ENCODE data around the gene KRT86. TPM values are rescaled to one million over a fixed set of nuclear protein-coding genes. Genes with fewer than 3 reads are reported as not detected.

The KRT86 gene
- polyA plus RNA-seq, 1 donor: 0.97 TPM

GRCh38 chr12:52327830-52328500 is 53.5 kb downstream of the KRT86 start:
- no peak for DNase-seq
- WGBS (ENCODE audit: insufficient coverage, low lambda C conversion rate): no CpG with 5 or more reads among the region's 10 CpGs
- Histone ChIP-seq H3K4me3 (ENCODE audit: low read length) (no peak overlapping the region), H3K4me1 (ENCODE audit: control insufficient read depth, insufficient read depth, low read length) (no peaks in the 10 kb centered on the region), H3K27me3 (ENCODE audit: control insufficient read depth, insufficient read depth, low read length) (peaks cover 19% of the 10 kb centered on the region), H3K27ac (ENCODE audit: low read length) (no peak overlapping the region), H3K9me3 (ENCODE audit: control insufficient read depth, low read depth, low read length) (no peaks in the 10 kb centered on the region), H3K36me3 (ENCODE audit: control insufficient read depth, insufficient read depth, low read length) (no peaks in the 10 kb centered on the region)

GRCh38 chr12:52331039-52331438 is 56.6 kb downstream of the KRT86 start:
- Histone ChIP-seq H3K4me1 (ENCODE audit: control insufficient read depth, insufficient read depth, low read length) (no peaks in the 10 kb centered on the region), H3K9me3 (ENCODE audit: control insufficient read depth, low read depth, low read length) (peaks cover 7% of the 10 kb centered on the region), H3K36me3 (ENCODE audit: control insufficient read depth, insufficient read depth, low read length) (no peaks in the 10 kb centered on the region), H3K27me3 (ENCODE audit: control insufficient read depth, insufficient read depth, low read length) (peaks cover 4% of the 10 kb centered on the region), H3K4me3 (ENCODE audit: low read length) (no peak overlapping the region), H3K27ac (ENCODE audit: low read length) (no peak overlapping the region)
- WGBS (ENCODE audit: insufficient coverage, low lambda C conversion rate): no CpG with 5 or more reads among the region's 1 CpG
- DNase-seq: no peak

GRCh38 chr12:52331833-52332232 is 57.4 kb downstream of the KRT86 start:
- no CpG with 5 or more reads among the region's 3 CpGs for WGBS (ENCODE audit: insufficient coverage, low lambda C conversion rate)
- H3K4me1 ChIP-seq (ENCODE audit: control insufficient read depth, insufficient read depth, low read length): no peaks in the 10 kb centered on the region
- peaks cover 4% of the 10 kb centered on the region for H3K27me3 ChIP-seq (ENCODE audit: control insufficient read depth, insufficient read depth, low read length)
- H3K9me3 ChIP-seq (ENCODE audit: control insufficient read depth, low read depth, low read length): peaks cover 8% of the 10 kb centered on the region
- no peak overlapping the region for H3K27ac ChIP-seq (ENCODE audit: low read length)
- no peaks in the 10 kb centered on the region for H3K36me3 ChIP-seq (ENCODE audit: control insufficient read depth, insufficient read depth, low read length)
- no peak overlapping the region for H3K4me3 ChIP-seq (ENCODE audit: low read length)
- no peak for DNase-seq

- no peaks in the 10 kb centered on the region for H3K36me3 ChIP-seq (ENCODE audit: control insufficient read depth, insufficient read depth, low read length)
- H3K4me3 ChIP-seq (ENCODE audit: low read length): no peak overlapping the region
- H3K4me1 ChIP-seq (ENCODE audit: control insufficient read depth, insufficient read depth, low read length): no peaks in the 10 kb centered on the region
- no peak for DNase-seq
- no peak overlapping the region for H3K27ac ChIP-seq (ENCODE audit: low read length)
- peaks cover 8% of the 10 kb centered on the region for H3K9me3 ChIP-seq (ENCODE audit: control insufficient read depth, low read depth, low read length)
- WGBS (ENCODE audit: insufficient coverage, low lambda C conversion rate): no CpG with 5 or more reads among the region's 1 CpG
- peaks cover 4% of the 10 kb centered on the region for H3K27me3 ChIP-seq (ENCODE audit: control insufficient read depth, insufficient read depth, low read length)
Measured at GRCh38 chr12:52332381-52332780, 57.9 kb downstream of the KRT86 start.

- Histone ChIP-seq H3K4me3 (ENCODE audit: low read length) (no peak overlapping the region), H3K36me3 (ENCODE audit: control insufficient read depth, insufficient read depth, low read length) (no peaks in the 10 kb centered on the region), H3K9me3 (ENCODE audit: control insufficient read depth, low read depth, low read length) (peaks cover 8% of the 10 kb centered on the region), H3K27ac (ENCODE audit: low read length) (no peak overlapping the region), H3K27me3 (ENCODE audit: control insufficient read depth, insufficient read depth, low read length) (peaks cover 7% of the 10 kb centered on the region), H3K4me1 (ENCODE audit: control insufficient read depth, insufficient read depth, low read length) (no peaks in the 10 kb centered on the region)
- DNase-seq: no peak
- WGBS (ENCODE audit: insufficient coverage, low lambda C conversion rate): no CpG with 5 or more reads among the region's 3 CpGs
Measured at GRCh38 chr12:52333321-52333720, 58.9 kb downstream of the KRT86 start.

GRCh38 chr12:52334185-52334584 is 59.7 kb downstream of the KRT86 start:
- H3K36me3 ChIP-seq (ENCODE audit: control insufficient read depth, insufficient read depth, low read length): no peaks in the 10 kb centered on the region
- no peak overlapping the region for H3K4me3 ChIP-seq (ENCODE audit: low read length)
- WGBS (ENCODE audit: insufficient coverage, low lambda C conversion rate): 100% methylated on average over 1 of the region's 3 CpGs
- no peak for DNase-seq
- H3K27me3 ChIP-seq (ENCODE audit: control insufficient read depth, insufficient read depth, low read length): peaks cover 7% of the 10 kb centered on the region
- peaks cover 8% of the 10 kb centered on the region for H3K9me3 ChIP-seq (ENCODE audit: control insufficient read depth, low read depth, low read length)
- H3K27ac ChIP-seq (ENCODE audit: low read length): no peak overlapping the region
- H3K4me1 ChIP-seq (ENCODE audit: control insufficient read depth, insufficient read depth, low read length): no peaks in the 10 kb centered on the region

GRCh38 chr12:52335598-52336262 is 61.3 kb downstream of the KRT86 start:
- no CpG with 5 or more reads among the region's 4 CpGs for WGBS (ENCODE audit: insufficient coverage, low lambda C conversion rate)
- Histone ChIP-seq H3K36me3 (ENCODE audit: control insufficient read depth, insufficient read depth, low read length) (no peaks in the 10 kb centered on the region), H3K4me1 (ENCODE audit: control insufficient read depth, insufficient read depth, low read length) (no peaks in the 10 kb centered on the region), H3K27ac (ENCODE audit: low read length) (no peak overlapping the region), H3K4me3 (ENCODE audit: low read length) (no peak overlapping the region), H3K27me3 (ENCODE audit: control insufficient read depth, insufficient read depth, low read length) (peaks cover 4% of the 10 kb centered on the region), H3K9me3 (ENCODE audit: control insufficient read depth, low read depth, low read length) (peaks cover 8% of the 10 kb centered on the region)
- DNase-seq: no peak

- no peak overlapping the region for H3K27ac ChIP-seq (ENCODE audit: low read length)
- peaks cover 8% of the 10 kb centered on the region for H3K9me3 ChIP-seq (ENCODE audit: control insufficient read depth, low read depth, low read length)
- no peak for DNase-seq
- H3K4me1 ChIP-seq (ENCODE audit: control insufficient read depth, insufficient read depth, low read length): no peaks in the 10 kb centered on the region
- H3K27me3 ChIP-seq (ENCODE audit: control insufficient read depth, insufficient read depth, low read length): peaks cover 4% of the 10 kb centered on the region
- H3K4me3 ChIP-seq (ENCODE audit: low read length): no peak overlapping the region
- WGBS (ENCODE audit: insufficient coverage, low lambda C conversion rate): 92% methylated on average over 2 of the region's 2 CpGs
- H3K36me3 ChIP-seq (ENCODE audit: control insufficient read depth, insufficient read depth, low read length): no peaks in the 10 kb centered on the region
Measured at GRCh38 chr12:52336641-52337040, 62.2 kb downstream of the KRT86 start.

- H3K9me3 ChIP-seq (ENCODE audit: control insufficient read depth, low read depth, low read length): peaks cover 8% of the 10 kb centered on the region
- no CpG with 5 or more reads among the region's 1 CpG for WGBS (ENCODE audit: insufficient coverage, low lambda C conversion rate)
Measured at GRCh38 chr12:52337054-52337453, 62.6 kb downstream of the KRT86 start.

GRCh38 chr12:52338241-52338960 is 64.0 kb downstream of the KRT86 start:
- no peaks in the 10 kb centered on the region for H3K4me1 ChIP-seq (ENCODE audit: control insufficient read depth, insufficient read depth, low read length)
- peaks cover 8% of the 10 kb centered on the region for H3K9me3 ChIP-seq (ENCODE audit: control insufficient read depth, low read depth, low read length)
- WGBS (ENCODE audit: insufficient coverage, low lambda C conversion rate): no CpG with 5 or more reads among the region's 10 CpGs
- no peak overlapping the region for H3K4me3 ChIP-seq (ENCODE audit: low read length)
- H3K36me3 ChIP-seq (ENCODE audit: control insufficient read depth, insufficient read depth, low read length): no peaks in the 10 kb centered on the region
- no peak for DNase-seq
- no peak overlapping the region for H3K27ac ChIP-seq (ENCODE audit: low read length)
- H3K27me3 ChIP-seq (ENCODE audit: control insufficient read depth, insufficient read depth, low read length): peaks cover 4% of the 10 kb centered on the region

More at GRCh38 chr12:52337054-52337453, 62.6 kb downstream of the KRT86 start:
- H3K4me3 ChIP-seq (ENCODE audit: low read length): no peak overlapping the region
- peaks cover 4% of the 10 kb centered on the region for H3K27me3 ChIP-seq (ENCODE audit: control insufficient read depth, insufficient read depth, low read length)
- H3K36me3 ChIP-seq (ENCODE audit: control insufficient read depth, insufficient read depth, low read length): no peaks in the 10 kb centered on the region
- DNase-seq: no peak
- no peak overlapping the region for H3K27ac ChIP-seq (ENCODE audit: low read length)
- no peaks in the 10 kb centered on the region for H3K4me1 ChIP-seq (ENCODE audit: control insufficient read depth, insufficient read depth, low read length)
